ENCODE results near the gene EMILIN2. TPM values are rescaled to one million over a fixed set of nuclear protein-coding genes. Genes with fewer than 3 reads are reported as not detected.

Gene EMILIN2
- total and polyA plus RNA-seq, 9 of the 15 experiments (the other 6 are each of a cell fraction or from before 2014, with no cell fraction given): 0.01 to 0.40 (median 0.19) TPM

- peak in 1 of 2 experiments; percentile 88; a peak in 2 of 4 replicates for TF ChIP-seq ZMIZ1 (IDR thresholded peaks at IDR 0.05; ENCODE audit: low read depth in 2 of 2, low read length in 2 of 2)
- TF ChIP-seq SP1 (CRISPR knock-in tag; IDR thresholded peaks at IDR 0.05): peak; percentile 88
- no peak for TF ChIP-seq ZNF561 (CRISPR knock-in tag; conservative IDR thresholded peaks at IDR 0.05)
- no peak for TF ChIP-seq SRSF7 (optimal IDR thresholded peaks at IDR 0.05; ENCODE audit: low read depth, low read length)
- no peak for TF ChIP-seq ELF2 (CRISPR knock-in tag; IDR thresholded peaks at IDR 0.05)
- TF ChIP-seq POLR3A (IDR thresholded peaks at IDR 0.05; ENCODE audit: borderline replicate concordance, extremely low read depth, insufficient read depth, insufficient read length): no peak
- no peak for TF ChIP-seq RFX1 (IDR thresholded peaks at IDR 0.05)
- TF ChIP-seq ZNF644 (tag; IDR thresholded peaks at IDR 0.05; ENCODE audit: low read depth): peak; percentile 77; the same call in 1 of the 2 replicates
- TF ChIP-seq MEIS2 (IDR thresholded peaks at IDR 0.05; ENCODE audit: partially characterized antibody): peak; percentile 80
- no peak for TF ChIP-seq SIX5 (IDR thresholded peaks at IDR 0.05; ENCODE audit: borderline replicate concordance in 1 of 2, insufficient read depth in 1 of 2, low read depth in 1 of 2, low read length in 2 of 2)
- no peak for TF ChIP-seq ZBTB34 (CRISPR knock-in tag; IDR thresholded peaks at IDR 0.05)
- no peak for TF ChIP-seq EHMT2 (IDR thresholded peaks at IDR 0.05)
- TF ChIP-seq, protein P1, sequence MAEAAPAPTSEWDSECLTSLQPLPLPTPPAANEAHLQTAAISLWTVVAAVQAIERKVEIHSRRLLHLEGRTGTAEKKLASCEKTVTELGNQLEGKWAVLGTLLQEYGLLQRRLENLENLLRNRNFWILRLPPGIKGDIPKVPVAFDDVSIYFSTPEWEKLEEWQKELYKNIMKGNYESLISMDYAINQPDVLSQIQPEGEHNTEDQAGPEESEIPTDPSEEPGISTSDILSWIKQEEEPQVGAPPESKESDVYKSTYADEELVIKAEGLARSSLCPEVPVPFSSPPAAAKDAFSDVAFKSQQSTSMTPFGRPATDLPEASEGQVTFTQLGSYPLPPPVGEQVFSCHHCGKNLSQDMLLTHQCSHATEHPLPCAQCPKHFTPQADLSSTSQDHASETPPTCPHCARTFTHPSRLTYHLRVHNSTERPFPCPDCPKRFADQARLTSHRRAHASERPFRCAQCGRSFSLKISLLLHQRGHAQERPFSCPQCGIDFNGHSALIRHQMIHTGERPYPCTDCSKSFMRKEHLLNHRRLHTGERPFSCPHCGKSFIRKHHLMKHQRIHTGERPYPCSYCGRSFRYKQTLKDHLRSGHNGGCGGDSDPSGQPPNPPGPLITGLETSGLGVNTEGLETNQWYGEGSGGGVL (CRISPR knock-in tag; IDR thresholded peaks at IDR 0.05): no peak
- no peak for TF ChIP-seq HCFC1 (IDR thresholded peaks at IDR 0.05; ENCODE audit: low read depth, low read length)
- no peak for TF ChIP-seq MAFF (IDR thresholded peaks at IDR 0.05; ENCODE audit: low read length)
- TF ChIP-seq, protein P2, sequence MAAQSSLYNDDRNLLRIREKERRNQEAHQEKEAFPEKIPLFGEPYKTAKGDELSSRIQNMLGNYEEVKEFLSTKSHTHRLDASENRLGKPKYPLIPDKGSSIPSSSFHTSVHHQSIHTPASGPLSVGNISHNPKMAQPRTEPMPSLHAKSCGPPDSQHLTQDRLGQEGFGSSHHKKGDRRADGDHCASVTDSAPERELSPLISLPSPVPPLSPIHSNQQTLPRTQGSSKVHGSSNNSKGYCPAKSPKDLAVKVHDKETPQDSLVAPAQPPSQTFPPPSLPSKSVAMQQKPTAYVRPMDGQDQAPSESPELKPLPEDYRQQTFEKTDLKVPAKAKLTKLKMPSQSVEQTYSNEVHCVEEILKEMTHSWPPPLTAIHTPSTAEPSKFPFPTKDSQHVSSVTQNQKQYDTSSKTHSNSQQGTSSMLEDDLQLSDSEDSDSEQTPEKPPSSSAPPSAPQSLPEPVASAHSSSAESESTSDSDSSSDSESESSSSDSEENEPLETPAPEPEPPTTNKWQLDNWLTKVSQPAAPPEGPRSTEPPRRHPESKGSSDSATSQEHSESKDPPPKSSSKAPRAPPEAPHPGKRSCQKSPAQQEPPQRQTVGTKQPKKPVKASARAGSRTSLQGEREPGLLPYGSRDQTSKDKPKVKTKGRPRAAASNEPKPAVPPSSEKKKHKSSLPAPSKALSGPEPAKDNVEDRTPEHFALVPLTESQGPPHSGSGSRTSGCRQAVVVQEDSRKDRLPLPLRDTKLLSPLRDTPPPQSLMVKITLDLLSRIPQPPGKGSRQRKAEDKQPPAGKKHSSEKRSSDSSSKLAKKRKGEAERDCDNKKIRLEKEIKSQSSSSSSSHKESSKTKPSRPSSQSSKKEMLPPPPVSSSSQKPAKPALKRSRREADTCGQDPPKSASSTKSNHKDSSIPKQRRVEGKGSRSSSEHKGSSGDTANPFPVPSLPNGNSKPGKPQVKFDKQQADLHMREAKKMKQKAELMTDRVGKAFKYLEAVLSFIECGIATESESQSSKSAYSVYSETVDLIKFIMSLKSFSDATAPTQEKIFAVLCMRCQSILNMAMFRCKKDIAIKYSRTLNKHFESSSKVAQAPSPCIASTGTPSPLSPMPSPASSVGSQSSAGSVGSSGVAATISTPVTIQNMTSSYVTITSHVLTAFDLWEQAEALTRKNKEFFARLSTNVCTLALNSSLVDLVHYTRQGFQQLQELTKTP (IDR thresholded peaks at IDR 0.05; ENCODE audit: low read depth in 1 of 2, partially characterized antibody in 2 of 2): peak; percentile 63 to 73
Observed at GRCh38 chr18:2853926-2854664, 7.3 kb downstream of the EMILIN2 start (continued).
